SH-SY5Y (cell line): ENCODE data around the gene RAD23A.

ENCODE experiments used
- GATA2 ChIP-seq: IDR thresholded peaks from 2 replicates; pipeline ENCODE4 v1.6.1; 2011; ENCODE audit warnings: mild to moderate bottlenecking, low read depth, low read length
- GATA3 ChIP-seq: IDR thresholded peaks from 2 replicates; pipeline ENCODE4 v1.6.1; 2011; ENCODE audit warnings: low read depth, mild to moderate bottlenecking, low read length, moderate library complexity

- no peak for TF ChIP-seq GATA3
- no peak for TF ChIP-seq GATA2
These were observed 37.0 kb downstream of the RAD23A start for GRCh38 chr19:12982648-12983047.
